ENCODE data around the gene SSC4D. TPM values are rescaled to one million over a fixed set of nuclear protein-coding genes. Genes with fewer than 3 reads are reported as not detected.

SSC4D gene
- total RNA-seq, 1 experiment from 2014 or later, result 14.8 TPM

- H3K4ac ChIP-seq (ENCODE audit: low read depth, low read length), result no peak overlapping the region
- H3K27ac Mint-ChIP-seq, result no peak overlapping the region; a peak in 2 of 7 replicates
- peaks cover 18 to 29% of the 10 kb centered on the region in 2 experiments for H3K4me1 Mint-ChIP-seq
- no peak overlapping the region for H4K5ac ChIP-seq (ENCODE audit: insufficient read length, low read depth, low read length)
- no peak overlapping the region for H3K56ac ChIP-seq (ENCODE audit: insufficient read length, low read depth, low read length)
- H3K9me3 ChIP-seq (ENCODE audit: control insufficient read depth, low read depth, low read length), result no peaks in the 10 kb centered on the region
- no peak overlapping the region for H2AFZ ChIP-seq (ENCODE audit: low read length)
- H3K23ac ChIP-seq (ENCODE audit: insufficient read length, low read depth, low read length), result no peak overlapping the region
- H3K27ac ChIP-seq (ENCODE audit: insufficient read length, low read depth, low read length), result no peak overlapping the region
- H2BK5ac ChIP-seq (ENCODE audit: insufficient read length, low read length), result no peak overlapping the region
- no peaks in the 10 kb centered on the region for H3K9me3 Mint-ChIP-seq
- H3K23me2 ChIP-seq (ENCODE audit: insufficient read length, low read depth, low read length, poor library complexity, severe bottlenecking), result no peaks in the 10 kb centered on the region
- no peaks in the 10 kb centered on the region for H3K27me3 ChIP-seq (ENCODE audit: insufficient read depth, low read length)
- no peaks in the 10 kb centered on the region for H3K36me3 Mint-ChIP-seq (ENCODE audit: insufficient read depth in 1 of 3, low read depth in 3 of 3)
- H3K79me2 ChIP-seq (ENCODE audit: insufficient read depth, low read length), result no peaks in the 10 kb centered on the region
- H2BK15ac ChIP-seq (ENCODE audit: low read depth, low read length), result no peak overlapping the region
- no peak for DNase-seq
- H3K18ac ChIP-seq (ENCODE audit: insufficient read length, low read depth, low read length), result no peak overlapping the region
- H2BK120ac ChIP-seq (ENCODE audit: low read depth, low read length, poor library complexity, severe bottlenecking), result no peak overlapping the region
- no peak overlapping the region for H2AK5ac ChIP-seq (ENCODE audit: insufficient read length, low read length)
- H3K14ac ChIP-seq (ENCODE audit: insufficient read depth, low read length), result no peak overlapping the region
- no peak overlapping the region for H2BK20ac ChIP-seq (ENCODE audit: low read depth, low read length, poor library complexity, severe bottlenecking)
- WGBS (ENCODE audit: extremely low coverage, insufficient read length, low lambda C conversion rate), result no CpG with 5 or more reads among the region's 5 CpGs
- H3K9ac ChIP-seq (ENCODE audit: extremely low read depth, insufficient read length, low read length), result no peak overlapping the region
- H3K4me2 ChIP-seq (ENCODE audit: insufficient read depth, insufficient read length, low read length), result no peak overlapping the region
- H4K20me1 ChIP-seq (ENCODE audit: control insufficient read depth, insufficient read depth, insufficient read length), result no peaks in the 10 kb centered on the region
- TF ChIP-seq, protein P1, sequence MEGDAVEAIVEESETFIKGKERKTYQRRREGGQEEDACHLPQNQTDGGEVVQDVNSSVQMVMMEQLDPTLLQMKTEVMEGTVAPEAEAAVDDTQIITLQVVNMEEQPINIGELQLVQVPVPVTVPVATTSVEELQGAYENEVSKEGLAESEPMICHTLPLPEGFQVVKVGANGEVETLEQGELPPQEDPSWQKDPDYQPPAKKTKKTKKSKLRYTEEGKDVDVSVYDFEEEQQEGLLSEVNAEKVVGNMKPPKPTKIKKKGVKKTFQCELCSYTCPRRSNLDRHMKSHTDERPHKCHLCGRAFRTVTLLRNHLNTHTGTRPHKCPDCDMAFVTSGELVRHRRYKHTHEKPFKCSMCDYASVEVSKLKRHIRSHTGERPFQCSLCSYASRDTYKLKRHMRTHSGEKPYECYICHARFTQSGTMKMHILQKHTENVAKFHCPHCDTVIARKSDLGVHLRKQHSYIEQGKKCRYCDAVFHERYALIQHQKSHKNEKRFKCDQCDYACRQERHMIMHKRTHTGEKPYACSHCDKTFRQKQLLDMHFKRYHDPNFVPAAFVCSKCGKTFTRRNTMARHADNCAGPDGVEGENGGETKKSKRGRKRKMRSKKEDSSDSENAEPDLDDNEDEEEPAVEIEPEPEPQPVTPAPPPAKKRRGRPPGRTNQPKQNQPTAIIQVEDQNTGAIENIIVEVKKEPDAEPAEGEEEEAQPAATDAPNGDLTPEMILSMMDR (conservative IDR thresholded peaks at IDR 0.05), result no peak
- H2BK12ac ChIP-seq (ENCODE audit: insufficient read length, low read depth, low read length), result no peak overlapping the region
- no peak overlapping the region for H4K91ac ChIP-seq (ENCODE audit: insufficient read length, low read depth, low read length)
- no peak overlapping the region for H3K4me3 Mint-ChIP-seq
- no peaks in the 10 kb centered on the region for H3K27me3 Mint-ChIP-seq (ENCODE audit: low read depth)
- no peak overlapping the region for H3T11ph ChIP-seq (ENCODE audit: low read length)
- H3K79me1 ChIP-seq (ENCODE audit: insufficient read depth, low read depth, low read length, poor library complexity, severe bottlenecking), result no peaks in the 10 kb centered on the region
- H4K8ac ChIP-seq (replicated peaks; ENCODE audit: insufficient read length, low read depth, low read length), result no peak overlapping the region
- peaks cover 5% of the 10 kb centered on the region; the same call in 1 of the 2 replicates for H3K4me1 ChIP-seq (ENCODE audit: insufficient read depth, low read length)
Observed at GRCh38 chr7:76412249-76412648, 2.8 kb upstream of the SSC4D start.

Measured in H9 (cell line).